Measurements from ENCODE around the gene NMNAT3.
A peak's percentile ranks its signal among the peaks of the same experiment; 100 is the strongest.

Gene NMNAT3

GRCh38 chr3:139677388-139678155 lies at the start of gene NMNAT3:
TSS of gene NMNAT3 (minus strand) at chr3:139677972. CDS start at chr3:139627724, 50,248 bp downstream.
- peak; percentile 87 for DNase-seq

DNA sequence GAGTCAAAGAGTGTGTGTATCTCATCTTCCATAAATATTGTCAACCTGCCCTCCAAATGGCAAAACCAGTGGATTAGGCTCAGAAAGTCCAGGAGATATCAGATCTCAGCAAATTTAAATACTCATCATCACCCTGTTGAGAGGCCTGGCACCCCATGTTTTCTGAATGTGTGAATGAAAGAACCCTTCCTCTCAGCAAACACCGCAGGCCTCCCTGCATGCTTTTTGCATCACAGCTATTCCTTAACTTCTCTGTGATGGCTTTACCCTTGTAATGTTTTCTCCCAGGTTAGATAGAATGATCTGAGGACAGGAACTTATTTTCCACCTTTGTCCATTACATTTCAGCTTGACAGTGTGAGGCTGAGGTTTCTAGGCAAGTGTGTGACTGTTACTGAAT lies 43.6 kb upstream of the NMNAT3 start:
- DNase-seq: no peak

DNA sequence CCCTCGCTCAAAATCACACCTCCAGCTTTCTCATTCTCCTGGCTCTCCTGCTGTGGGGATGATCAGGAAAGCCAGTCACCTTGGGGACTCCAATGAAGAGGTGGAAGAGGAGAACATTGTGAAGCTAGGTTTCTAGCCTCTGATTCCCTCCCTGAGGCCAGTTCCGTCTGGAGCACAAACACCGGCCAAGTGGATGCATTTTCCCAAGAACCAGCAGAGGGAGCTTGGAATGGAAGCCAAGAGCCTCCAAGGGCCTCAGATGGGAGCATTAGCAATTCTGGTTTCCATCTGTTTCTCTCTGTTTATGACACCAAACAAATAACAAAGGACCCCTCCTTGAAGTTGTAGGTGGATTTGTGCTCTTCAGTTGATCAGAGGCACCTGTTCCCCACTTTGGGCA lies 40.6 kb upstream of the NMNAT3 start:
- DNase-seq: no peak

- no peak for DNase-seq
Measured at GRCh38 chr3:139716908-139717485, 39.2 kb upstream of the NMNAT3 start.

- no peak for DNase-seq
Measured at GRCh38 chr3:139715743-139716360, 38.1 kb upstream of the NMNAT3 start.

DNA sequence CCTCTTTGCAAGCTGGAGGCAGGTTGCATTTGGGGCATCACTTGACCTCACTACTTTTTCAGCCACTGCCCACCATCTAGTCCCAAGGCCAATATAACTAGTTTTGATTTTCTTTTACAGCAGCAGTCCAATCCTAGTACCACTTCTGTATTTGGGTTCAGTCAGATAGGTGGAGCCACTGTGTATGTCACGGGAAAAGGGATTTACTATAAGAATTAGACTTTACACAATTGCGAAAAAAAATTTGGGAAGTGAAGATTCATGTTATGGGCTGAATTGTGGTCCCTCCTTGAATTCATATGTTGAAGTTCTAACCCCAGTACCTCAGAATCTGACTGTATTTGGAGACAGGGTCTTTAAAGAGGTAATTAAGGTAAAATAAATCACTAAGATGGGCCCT lies 37.4 kb upstream of the NMNAT3 start:
- no peak for DNase-seq

DNA sequence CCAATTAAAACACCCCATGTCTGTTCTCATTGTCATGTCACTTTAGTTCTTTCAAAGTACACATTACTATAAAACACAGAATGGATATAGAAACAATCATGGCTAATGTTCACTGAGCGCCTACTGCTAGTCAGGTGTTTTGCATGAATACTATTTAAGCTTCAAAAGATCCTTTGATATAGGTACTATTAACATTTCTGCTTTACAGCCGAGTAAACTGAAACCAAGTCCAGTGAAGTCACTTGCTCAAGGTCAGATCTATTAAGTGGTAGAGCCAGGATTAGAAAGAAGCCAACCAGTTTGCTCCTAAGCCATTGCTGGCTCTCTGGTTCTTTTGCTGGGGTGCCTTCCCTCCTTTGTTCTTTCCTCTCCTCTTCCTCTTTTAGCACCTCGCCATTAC lies 32.4 kb upstream of the NMNAT3 start:
- no peak for DNase-seq

GRCh38 chr3:139705631-139706030 lies 27.9 kb upstream of the NMNAT3 start:
- no peak for DNase-seq

- DNase-seq: no peak
Measured at GRCh38 chr3:139696314-139696604, 18.5 kb upstream of the NMNAT3 start.

DNA sequence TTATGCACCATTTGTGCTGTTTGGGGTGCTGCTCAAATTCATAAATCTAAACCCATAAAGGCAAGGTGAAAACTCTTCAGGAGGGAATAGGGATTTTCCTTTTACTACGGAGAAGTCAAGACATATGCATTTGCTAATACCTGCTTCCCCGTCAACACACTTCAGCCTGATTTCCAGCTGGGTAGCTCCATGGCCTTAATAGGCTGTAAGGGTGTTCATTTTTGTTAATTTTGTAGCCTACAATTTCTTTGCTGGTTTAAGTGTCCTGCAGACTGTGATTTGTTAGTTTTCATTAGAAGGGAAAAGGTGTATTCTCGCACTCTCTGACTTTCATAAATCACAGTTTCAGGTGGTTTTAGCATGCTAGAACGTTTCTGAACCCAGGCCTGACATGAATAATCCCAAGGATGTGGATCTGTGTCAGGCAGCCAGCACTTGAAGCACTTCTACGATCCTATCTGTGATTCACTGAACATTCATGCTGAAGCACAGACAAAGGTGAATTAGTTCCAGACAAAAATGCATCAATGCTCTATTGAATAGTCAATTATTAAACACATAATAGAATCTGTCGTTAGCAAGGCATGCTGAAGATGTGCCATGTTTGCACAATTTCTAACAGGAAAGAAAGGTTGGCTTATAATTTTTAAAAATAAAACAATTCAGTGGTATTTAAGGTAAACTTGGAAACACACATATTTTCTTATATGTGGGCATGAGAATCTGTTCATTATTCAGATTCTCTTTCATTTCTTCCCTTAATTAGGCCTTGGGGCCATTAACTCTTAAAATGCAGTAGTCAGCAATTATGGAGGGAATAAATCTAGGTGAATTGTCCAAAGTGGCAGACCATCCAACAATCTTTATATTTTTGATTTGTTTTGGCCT lies 17.9 kb upstream of the NMNAT3 start:
- no peak for DNase-seq

GRCh38 chr3:139695007-139695406 lies 17.2 kb upstream of the NMNAT3 start:
- DNase-seq: no peak

GRCh38 chr3:139694542-139694941 lies 16.8 kb upstream of the NMNAT3 start:
- no peak for DNase-seq

DNA sequence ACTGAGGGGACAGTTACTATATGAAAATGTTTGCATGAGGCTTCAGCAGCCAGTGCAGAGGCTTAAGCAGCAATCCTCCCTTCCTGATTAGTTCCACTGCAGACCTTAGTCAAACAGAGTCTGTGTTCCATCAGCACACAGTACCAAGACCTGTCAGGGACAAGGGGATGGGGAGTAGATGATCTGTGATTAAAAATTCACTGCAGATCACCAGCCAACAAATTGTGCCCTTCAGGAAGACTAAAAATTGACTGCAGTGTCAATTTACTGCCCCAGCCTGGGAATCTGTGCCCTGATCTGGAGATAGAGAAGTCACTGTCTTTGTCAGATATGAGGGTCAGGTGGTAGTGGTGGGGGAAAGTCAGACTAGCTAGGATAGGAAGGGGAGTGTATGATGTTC lies 13.8 kb upstream of the NMNAT3 start:
- no peak for DNase-seq

- peak; percentile 57 for DNase-seq
Measured at GRCh38 chr3:139689708-139690228, 12.0 kb upstream of the NMNAT3 start.

GRCh38 chr3:139689122-139689521 lies 11.3 kb upstream of the NMNAT3 start:
- DNase-seq: peak; percentile 58

DNA sequence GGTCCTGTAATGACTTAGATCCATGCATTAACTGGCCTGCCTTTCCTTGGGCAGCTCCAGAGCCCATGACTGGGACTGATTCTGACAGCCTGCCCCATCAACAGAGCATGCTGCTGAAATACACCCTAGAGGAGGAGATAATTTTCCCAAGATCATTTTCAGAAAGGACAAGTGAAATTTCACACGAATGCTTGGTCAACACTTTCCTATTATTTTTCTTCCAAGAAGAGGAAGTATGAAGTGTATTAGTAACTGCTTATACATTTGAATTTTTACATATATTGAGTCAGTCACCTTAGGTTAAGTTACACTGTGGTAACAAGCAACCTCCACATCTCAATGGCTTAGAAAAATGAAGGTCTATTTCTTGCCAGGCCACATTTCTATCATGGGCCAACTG lies 9.7 kb upstream of the NMNAT3 start:
- DNase-seq: no peak

- no peak for DNase-seq
Measured at GRCh38 chr3:139686624-139687023, 8.9 kb upstream of the NMNAT3 start.

DNA sequence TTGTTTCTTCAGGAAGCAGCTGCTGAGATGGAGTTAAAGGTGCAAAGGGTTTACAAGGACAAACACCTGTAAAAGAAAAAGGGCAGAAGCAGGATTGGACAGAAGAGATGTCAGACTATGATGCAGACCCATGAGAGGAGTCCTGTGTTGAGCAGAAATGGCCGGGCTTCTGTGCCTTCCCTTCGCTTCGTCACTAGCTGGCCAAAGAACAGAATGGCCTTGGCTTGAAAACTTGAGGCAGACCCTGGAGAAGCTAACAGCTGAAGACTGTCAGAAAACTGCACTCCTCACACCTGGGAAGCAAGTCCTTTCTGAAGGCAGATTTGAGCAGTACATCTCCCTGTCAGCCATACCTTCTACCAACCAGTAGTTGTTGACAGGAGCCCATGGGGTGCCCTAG lies 8.4 kb upstream of the NMNAT3 start:
- no peak for DNase-seq

GRCh38 chr3:139679220-139679775 lies 1.5 kb upstream of the NMNAT3 start:
- DNase-seq: no peak

- DNase-seq: no peak
Measured at GRCh38 chr3:139676632-139677387, 962 bp downstream of the NMNAT3 start.

DNA sequence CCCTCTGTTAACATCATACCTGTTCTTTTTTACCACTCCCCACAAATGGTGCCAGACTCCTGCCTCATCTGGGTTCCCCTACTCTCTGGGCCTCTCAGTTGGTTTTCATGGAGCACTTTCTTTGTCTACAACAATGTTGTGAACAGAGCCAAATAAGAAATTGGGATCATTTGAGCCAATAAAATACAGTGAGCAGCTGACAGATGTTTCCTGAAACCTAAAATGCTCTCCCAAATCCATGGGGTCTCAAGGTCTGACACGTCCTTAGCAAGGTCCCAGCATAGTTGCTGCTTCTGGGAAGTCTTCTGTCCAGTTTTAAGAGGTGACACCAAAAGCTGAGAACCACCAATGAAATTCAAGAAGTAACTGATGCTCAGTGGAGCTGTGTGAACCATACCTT lies 1.7 kb downstream of the NMNAT3 start:
- no peak for DNase-seq

DNA sequence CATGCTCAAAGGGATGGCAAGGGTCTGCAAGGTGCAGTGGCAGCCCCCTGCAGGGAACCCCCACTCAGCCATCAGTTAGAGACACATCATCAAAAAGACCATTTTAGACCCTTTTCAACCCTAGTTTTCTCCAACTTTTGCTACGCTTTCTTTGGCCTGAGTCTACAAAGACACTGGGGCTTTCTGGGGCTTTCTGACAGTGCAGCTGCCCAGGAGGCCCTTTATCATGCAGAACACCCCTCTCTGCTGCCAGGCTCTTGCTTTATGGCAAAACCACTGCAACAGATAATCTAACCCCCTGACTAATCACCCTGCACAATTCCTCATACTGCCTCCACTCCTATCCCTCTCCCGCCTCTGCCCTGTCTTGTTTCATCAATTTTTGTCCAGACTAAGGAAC lies 2.4 kb downstream of the NMNAT3 start:
- DNase-seq: no peak

Data from NCI-H2029 (cell line).